GM19025 (cell line): ENCODE results near the gene TMEM167A.
"Not testable (repeated sequence)": the region's sequence is repeated elsewhere in the genome, so short reads cannot be mapped to it uniquely, and the experiment has no call there.

ENCODE experiments used
- ATAC-seq: cut with Tn5 transposase; IDR thresholded peaks from one replicate; pipeline ENCODE4 v1.9.1; 2021; ENCODE audit warnings: mild to moderate bottlenecking, low read depth, moderate library complexity; ENCODE audit not compliant: unreplicated experiment

Gene TMEM167A

DNA sequence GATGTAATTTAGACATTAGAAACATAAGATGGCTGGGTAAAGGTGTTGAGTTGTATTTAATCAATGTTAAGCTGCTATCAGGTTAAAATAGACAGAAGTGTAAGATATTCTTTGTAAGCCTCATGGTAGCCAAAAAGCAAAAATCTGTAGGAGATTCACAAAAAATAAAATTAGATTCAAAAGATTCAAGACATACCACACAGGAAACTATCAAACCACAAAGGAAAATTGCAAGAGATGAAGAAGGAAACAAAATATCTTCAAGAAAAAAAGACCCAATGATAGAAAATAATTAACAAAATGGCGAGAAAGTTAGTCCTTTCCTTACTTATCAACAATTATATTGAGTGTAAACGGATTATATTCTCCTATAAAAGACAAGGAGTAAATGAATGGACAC lies 15.4 kb upstream of the TMEM167A start:
- no peak for ATAC-seq

- no peak for ATAC-seq
Measured at GRCh38 chr5:83090169-83090568, 13.0 kb upstream of the TMEM167A start.

- no peak for ATAC-seq
Measured at GRCh38 chr5:83085106-83085505, 7.9 kb upstream of the TMEM167A start.

GRCh38 chr5:83084336-83084735 lies 7.1 kb upstream of the TMEM167A start:
- no peak for ATAC-seq

- ATAC-seq = no peak
Measured at GRCh38 chr5:83082750-83083149, 5.6 kb upstream of the TMEM167A start.

DNA sequence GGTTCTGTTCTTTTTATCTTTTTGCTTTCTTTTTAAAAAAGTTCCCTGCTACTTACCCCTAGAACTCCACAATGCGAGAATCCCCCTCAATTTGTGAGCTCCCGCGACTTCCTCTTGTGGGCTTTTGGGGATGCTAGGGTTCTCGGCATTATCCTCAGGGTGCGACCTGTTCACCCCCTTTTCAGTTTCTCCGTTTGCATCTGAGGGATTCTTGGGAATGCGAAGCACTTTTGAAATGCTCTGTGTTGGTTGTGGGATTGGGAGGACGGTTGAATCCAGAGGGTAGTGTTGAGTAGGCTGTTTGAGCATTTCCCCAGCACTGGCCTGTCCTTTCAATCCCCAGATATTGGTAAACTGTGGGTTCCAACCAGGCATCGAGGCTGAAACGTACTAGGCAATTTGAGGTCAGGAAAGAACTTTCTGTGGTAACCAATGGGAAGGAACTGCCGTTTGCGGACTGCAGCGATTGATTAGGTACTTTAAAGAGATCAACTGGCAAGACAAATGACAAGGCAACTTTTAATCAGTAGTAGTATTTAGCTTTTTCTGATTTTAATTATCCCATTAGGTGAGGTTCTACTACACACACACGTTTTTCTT lies 568 bp upstream of the TMEM167A start:
- no peak for ATAC-seq

GRCh38 chr5:83072966-83073365 lies 4.2 kb downstream of the TMEM167A start:
- no peak for ATAC-seq

DNA sequence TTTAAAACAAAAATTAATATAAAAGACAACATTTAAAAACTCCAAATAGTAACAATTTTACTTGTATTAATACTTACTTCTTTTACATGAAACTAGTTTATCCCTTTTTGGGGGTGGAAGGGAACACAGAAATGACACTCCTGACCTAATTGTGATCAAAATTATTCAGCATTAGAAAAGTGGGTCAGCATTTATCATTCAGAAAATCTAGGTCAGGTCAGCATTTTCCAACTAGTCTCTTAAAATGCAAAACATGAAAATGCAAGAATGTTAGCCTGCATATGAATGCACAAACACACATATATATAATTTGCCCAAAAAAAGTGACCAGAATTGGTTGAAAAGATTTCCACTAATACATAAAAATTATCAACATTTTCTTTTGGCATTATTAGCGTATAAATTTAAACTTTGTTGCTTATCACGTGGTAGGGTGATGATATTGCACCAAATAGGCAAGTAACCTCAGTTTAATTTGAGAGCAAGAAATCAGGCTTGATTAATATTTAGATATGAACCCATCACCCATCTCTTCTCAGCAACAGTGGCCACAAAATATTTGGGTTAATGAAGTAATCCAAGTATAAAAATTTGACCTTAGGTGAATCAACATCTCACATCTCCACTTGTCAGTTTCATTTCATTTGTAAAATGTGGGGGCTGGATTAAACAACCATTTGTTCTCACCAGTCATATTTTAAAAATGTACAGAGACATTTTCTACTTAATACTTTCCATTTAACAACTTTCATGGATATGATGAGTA lies 5.7 kb downstream of the TMEM167A start:
- no peak for ATAC-seq

DNA sequence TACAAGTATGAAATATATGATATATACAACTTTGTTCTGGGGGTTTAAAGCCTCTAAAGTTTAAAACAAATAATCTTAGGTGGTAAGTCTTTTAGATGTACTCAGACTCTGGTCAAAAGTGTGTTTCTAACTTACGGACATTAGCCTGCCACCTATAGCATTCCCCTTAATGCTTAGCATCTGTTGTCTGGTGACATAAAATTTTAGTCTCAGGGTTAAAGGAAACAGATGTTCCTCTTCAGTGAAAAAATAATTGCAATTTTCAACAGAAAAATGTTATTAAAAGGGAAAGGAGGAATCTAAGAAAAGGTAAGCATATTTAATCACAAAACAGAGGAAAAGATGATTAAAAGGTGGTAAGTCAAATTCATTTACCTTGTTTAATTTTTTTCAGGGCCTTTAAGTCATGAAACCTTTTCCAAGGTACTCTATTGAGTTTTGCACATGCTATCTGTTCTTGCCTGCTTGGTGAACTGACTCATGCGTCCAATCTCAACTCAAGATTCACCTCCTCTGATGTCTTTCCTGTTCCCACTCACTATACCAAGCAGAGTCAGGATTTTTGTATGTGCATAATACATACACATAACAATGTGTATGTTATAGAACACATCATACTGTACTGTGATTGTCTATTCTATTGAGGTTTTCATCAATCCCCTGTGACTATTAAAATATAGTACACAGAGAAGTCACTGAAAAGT lies 7.9 kb downstream of the TMEM167A start:
- no peak for ATAC-seq

DNA sequence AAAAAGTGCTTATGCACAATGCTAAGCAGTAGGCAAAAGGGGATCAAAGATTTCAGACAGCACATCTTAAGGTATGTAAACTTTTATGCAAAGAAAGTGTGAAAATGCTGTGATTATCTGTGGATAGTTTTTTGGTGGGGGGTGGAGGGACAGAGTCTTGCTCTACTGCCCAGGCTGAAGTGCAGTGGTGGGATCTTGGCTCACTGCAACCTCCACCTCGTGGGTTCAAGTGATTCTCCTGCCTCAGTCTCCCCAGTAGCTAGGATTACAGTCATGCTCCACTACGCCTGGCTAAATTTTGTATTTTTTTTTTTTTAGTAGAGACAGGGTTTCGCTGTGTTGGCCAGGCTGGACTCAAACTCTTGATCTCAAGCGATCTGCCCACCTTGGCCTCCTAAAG lies 9.8 kb downstream of the TMEM167A start:
- ATAC-seq = not testable (repeated sequence)

DNA sequence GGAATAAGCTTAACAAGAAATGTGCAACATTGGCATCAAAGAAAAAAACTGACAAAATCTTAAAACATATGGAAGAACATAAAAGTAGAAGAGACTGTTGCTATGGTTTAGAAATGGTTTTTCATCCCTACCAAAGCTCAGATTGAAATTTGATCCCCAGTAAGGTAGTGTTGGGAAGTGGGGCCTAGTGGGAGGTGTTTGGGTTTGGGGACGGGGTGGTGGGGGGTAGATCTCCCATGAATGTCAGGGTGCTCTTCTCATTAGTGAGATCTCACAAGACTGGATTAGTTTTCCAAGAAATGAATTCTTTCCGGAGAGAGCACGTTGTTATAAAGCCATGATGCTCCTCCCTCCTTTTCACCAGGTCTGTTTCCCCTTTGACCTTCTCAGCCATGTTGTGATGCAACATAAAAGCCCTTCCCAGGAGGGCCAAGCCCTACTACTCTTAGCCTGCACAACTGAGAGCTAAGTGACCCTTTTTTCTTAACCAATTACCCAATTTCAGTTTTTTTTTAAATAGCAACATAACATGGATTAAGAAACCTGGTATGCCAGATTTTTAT lies 10.6 kb downstream of the TMEM167A start:
- ATAC-seq = no peak

DNA sequence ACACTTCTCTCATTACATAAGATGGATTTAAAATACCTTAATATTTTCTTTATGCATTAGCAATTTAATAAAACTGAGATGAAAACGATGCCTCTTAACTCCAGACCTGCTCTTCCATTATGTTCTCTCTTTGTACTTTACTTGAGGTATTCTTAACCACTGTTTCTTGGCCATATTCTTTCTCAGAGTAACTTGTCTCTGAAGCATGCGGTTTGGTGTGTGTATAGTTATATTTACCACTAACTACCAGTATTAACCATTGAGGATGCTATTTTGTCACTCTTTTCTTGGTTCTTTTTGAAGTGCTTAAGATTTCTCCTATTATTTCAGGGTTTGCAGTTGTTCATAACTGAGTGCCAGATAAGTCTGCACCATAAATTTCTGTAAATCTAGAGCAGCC lies 17.9 kb downstream of the TMEM167A start:
- ATAC-seq = no peak

DNA sequence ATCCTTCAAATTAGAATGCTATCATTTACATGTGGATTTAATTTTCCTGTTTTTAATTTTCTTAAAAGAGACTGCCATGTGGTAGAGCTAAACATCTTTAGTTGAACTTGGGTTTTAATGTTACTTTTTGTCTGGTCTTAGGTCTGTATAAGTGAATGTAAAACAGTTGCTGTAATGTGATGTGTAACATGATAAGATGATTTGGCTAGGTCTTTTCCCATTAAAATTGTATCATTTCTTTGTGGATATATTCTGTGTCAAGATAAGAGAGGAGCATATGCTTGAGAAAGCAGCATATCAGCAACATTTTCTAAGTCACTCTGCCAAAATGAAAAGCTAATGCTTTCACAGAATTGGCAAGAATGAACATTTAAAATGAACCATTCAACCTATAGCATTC lies 18.5 kb downstream of the TMEM167A start:
- ATAC-seq = no peak

DNA sequence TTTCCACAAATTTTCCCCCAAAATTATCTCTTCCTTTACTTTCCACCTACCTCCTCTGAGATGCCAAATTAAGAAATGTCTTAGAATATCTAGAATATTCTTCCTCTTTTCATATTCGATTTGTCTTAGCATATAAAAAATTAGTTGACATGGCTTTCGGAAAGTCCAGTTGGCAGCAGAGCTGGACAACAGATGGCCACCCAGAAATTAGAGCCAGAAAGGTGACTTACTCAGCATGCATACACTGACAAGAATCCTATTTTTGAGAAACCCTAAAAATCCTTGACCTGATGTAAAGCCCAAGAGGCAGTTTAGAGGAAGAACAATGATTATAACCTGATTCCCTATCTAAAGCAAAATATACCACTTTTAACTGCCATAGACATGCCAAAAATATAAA lies 22.0 kb downstream of the TMEM167A start:
- no peak for ATAC-seq

DNA sequence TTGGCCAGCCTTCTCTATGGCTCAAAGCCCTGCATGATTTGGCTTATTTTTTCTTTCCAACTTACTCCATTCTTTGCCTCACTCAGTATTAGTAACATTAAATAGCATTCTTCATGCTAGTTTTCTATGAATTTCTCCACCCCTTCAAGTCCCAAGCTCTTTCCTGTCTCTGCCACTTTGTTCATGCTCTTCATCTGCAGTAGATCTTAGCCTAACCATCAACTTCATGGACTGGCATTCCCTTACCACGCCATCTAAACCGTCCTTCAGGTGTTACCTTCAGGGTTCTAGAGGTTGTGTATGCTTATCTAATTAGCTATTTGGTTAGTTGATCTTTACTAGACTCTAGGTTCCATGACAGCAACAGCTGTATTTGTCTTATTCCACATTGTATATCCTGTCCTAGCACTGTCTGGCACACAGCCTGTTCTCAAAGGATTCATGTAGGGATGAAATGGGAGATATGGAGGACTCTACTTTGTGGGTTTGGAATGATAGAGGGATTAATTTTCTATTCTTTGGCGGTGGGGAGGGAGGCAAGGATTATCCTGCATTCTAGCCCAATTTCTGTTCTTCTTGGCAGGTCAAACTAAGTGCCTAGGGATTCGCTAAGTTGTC lies 26.4 kb downstream of the TMEM167A start:
- ATAC-seq = no peak

GRCh38 chr5:83049370-83049885 lies 27.8 kb downstream of the TMEM167A start:
- no peak for ATAC-seq

GRCh38 chr5:83048811-83049210 lies 28.4 kb downstream of the TMEM167A start:
- no peak for ATAC-seq

DNA sequence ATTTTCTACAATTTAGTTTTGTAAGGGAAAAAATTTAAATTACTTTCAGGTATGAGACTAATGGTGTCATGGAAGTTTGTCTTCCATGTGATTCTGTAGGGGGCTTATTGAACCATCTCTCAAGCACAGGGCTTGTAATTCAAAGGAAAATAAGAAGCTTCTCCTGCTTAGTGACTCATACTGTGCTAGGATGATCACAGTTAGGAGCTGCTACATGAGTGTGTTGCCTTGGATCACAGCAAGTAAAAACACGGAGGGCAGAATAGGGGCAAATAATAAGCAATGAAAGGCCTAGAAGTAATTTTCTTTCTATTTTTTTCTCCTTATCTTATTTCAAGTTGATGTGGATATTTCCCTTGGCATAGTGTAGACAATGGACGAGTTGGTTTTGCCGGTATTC lies 28.9 kb downstream of the TMEM167A start:
- ATAC-seq = no peak

- no peak for ATAC-seq
Measured at GRCh38 chr5:83044926-83045325, 32.3 kb downstream of the TMEM167A start.

GRCh38 chr5:83042507-83042906 lies 34.7 kb downstream of the TMEM167A start:
- no peak for ATAC-seq

DNA sequence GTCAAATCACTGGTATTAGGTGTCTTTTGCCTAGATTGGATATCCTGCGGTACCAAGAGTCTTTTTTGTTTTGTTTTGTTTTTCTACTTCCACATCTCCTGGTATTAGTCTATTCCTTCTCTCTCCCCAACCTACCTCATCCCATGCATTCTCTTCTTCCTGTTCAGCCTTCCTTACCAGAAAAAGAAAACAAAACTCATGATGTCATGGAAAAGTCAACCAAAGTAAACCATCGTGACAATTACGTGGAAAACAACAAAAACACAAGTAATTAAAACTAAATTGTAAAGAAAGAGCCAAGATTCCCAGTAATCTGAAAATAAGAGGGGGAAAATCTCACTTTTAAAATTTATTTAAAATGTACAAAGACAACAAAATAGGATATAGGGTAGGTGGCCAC lies 38.3 kb downstream of the TMEM167A start:
- ATAC-seq = no peak
